Epithelial cell of esophagus (primary cell): ENCODE results near the gene PRSS21.
A peak's percentile ranks its signal among the peaks of the same experiment; 100 is the strongest.

ENCODE experiments used
- DNase-seq: peaks from one replicate; pipeline ENCODE4 v3.0.0; 2010; ENCODE audit warnings: low read depth
- H3K4me3 ChIP-seq: 2 replicates; pipeline ENCODE4 v1.5.1; 2011; ENCODE audit warnings: mild to moderate bottlenecking, low read length, control low read depth
- TF ChIP-seq, protein P1 (sequence below): IDR thresholded peaks from 2 replicates; pipeline ENCODE4 v1.5.1; 2011; ENCODE audit warnings: low read depth, mild to moderate bottlenecking, low read length, control low read depth, inconsistent platforms; ENCODE audit not compliant: insufficient read depth; ENCODE audit errors: missing control alignments

Gene PRSS21

GRCh38 chr16:2830355-2830695 is 13.3 kb downstream of the PRSS21 start:
- TF ChIP-seq, protein P1, sequence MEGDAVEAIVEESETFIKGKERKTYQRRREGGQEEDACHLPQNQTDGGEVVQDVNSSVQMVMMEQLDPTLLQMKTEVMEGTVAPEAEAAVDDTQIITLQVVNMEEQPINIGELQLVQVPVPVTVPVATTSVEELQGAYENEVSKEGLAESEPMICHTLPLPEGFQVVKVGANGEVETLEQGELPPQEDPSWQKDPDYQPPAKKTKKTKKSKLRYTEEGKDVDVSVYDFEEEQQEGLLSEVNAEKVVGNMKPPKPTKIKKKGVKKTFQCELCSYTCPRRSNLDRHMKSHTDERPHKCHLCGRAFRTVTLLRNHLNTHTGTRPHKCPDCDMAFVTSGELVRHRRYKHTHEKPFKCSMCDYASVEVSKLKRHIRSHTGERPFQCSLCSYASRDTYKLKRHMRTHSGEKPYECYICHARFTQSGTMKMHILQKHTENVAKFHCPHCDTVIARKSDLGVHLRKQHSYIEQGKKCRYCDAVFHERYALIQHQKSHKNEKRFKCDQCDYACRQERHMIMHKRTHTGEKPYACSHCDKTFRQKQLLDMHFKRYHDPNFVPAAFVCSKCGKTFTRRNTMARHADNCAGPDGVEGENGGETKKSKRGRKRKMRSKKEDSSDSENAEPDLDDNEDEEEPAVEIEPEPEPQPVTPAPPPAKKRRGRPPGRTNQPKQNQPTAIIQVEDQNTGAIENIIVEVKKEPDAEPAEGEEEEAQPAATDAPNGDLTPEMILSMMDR, result no peak
- no peak for DNase-seq
- H3K4me3 ChIP-seq, result no peak overlapping the region

GRCh38 chr16:2831203-2831602 is 14.2 kb downstream of the PRSS21 start:
- H3K4me3 ChIP-seq, result no peak overlapping the region
- no peak for DNase-seq
- TF ChIP-seq, protein P1, result no peak

DNA sequence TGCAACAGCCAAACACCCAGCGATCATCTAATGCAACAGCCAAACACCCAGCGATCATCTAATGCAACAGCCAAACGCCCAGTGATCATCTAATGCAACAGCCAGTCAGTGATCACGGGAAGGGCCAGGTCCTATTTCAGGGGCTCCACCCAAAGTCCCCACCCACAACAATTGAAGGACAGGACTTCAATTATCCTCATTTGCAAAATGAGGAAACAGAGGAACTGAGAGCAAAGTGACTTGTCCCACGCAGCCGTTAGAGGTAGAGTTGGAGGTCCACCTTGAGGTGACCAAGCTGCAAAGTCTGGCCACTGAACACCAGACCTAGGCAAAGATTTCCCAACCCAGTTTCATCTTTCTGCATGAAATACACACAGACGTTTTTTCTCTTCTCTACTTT is 16.7 kb downstream of the PRSS21 start:
- TF ChIP-seq, protein P1, result no peak
- H3K4me3 ChIP-seq, result no peak overlapping the region
- DNase-seq, result no peak

GRCh38 chr16:2834968-2835367 is 17.9 kb downstream of the PRSS21 start:
- no peak overlapping the region for H3K4me3 ChIP-seq
- TF ChIP-seq, protein P1, result no peak
- DNase-seq, result no peak

DNA sequence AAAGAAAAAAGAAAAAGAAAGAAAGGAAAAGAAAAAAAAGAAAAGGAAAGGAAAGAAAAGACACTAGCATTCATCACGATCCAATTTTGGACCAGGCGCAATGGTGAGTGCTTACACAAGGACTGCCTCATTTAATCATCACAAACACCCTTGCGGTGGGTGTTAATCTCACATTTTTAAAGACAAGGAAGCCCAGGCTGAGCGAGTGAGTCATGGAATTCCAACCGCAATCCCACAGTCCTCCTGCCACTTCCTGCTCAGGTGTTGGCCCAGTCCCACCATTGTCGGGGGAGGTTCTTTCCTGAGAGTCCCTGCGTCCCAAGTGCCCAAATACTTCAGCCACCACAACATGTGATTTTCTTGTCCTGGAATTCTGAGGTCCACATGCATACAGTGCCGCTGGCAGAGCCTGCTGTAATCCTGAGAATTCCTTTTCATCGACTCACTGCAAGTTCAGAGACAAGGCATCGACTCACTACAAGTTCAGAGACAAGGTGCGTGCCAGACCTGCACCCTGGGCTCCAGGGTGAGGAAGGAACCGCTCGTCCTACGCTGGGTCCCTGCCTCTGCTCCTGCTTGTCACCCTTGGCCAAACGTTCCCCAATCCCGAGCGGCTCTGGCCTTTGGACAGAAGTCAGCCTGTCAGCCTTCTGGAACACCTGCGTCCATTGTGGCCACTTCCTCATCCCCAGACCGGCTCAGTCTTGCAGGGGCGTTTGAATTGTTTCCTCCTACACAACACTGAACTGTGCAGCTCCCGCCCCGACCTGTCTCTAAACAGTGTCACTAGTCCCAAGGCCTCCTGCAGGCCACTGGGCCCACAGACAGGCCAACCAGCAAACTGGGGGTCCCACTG is 18.8 kb downstream of the PRSS21 start:
- TF ChIP-seq, protein P1, result no peak
- no peak overlapping the region for H3K4me3 ChIP-seq
- DNase-seq, result peak; percentile 97

DNA sequence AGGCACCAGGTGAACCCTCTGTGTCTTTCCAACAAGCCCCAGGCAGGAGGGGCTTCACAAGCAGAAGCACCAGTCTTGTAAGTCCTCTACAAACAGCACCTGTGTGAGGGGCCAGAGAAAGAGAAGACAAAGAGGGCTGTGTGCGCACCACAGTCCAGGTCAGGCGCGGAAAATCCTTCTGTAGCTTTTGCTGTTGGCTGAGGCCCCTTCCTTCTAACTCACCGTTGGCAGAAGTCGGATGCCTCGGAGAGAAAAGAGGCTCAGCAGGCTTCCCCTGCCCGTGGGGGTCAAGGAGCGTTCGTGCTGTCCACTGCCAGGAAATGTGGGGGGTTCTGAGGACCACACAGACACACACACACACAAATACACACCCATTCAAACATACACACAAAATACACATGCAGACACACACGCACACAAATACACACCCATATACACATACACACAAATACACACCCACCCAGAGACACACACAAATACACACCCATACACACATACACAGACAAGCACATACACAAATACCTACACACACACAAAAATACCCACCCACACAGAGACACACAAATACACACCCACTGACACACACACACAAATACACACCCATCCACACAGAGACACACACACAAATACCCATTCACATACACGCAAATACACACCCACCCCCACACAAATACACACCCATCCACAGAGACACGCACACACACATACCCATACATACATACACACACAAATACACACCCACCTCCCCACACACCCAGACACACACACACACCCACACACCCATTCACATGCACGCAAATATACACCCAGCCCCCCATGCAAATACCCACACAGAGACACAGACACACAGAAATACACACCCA is 19.8 kb downstream of the PRSS21 start:
- TF ChIP-seq, protein P1, result no peak
- DNase-seq, result peak; percentile 20
- no peak overlapping the region for H3K4me3 ChIP-seq
